Measurements from ENCODE around the gene POLN.

- no peak for TF ChIP-seq CTCF (IDR thresholded peaks at IDR 0.05)
- no peak for TF ChIP-seq POLR2A (IDR thresholded peaks at IDR 0.05)
These were observed 179.0 kb downstream of the POLN start for GRCh38 chr4:2062808-2063524.
